ENCODE results near the gene APOLD1.
"Not testable (repeated sequence)": the region's sequence is repeated elsewhere in the genome, so short reads cannot be mapped to it uniquely, and the experiment has no call there.

The APOLD1 gene

GRCh38 chr12:12804011-12804410 lies 18.6 kb downstream of the APOLD1 start:
- in situ Hi-C loops (cut with HindIII; ENCODE audit: low pct_unique_long_range_greater_than_20kb, low sequenced_read_pairs): no loop called here
- no peak for TF ChIP-seq JUND (IDR thresholded peaks at IDR 0.05; ENCODE audit: low read depth)
- DNase-seq (ENCODE audit: low read depth in 1 of 2, low spot score in 1 of 2): no peak

GRCh38 chr12:12804432-12804886 lies 19.0 kb downstream of the APOLD1 start:
- in situ Hi-C loops (cut with HindIII; ENCODE audit: low pct_unique_long_range_greater_than_20kb, low sequenced_read_pairs): no loop called here
- DNase-seq (ENCODE audit: low read depth in 1 of 2, low spot score in 1 of 2): no peak
- TF ChIP-seq JUND (IDR thresholded peaks at IDR 0.05; ENCODE audit: low read depth): no peak

DNA sequence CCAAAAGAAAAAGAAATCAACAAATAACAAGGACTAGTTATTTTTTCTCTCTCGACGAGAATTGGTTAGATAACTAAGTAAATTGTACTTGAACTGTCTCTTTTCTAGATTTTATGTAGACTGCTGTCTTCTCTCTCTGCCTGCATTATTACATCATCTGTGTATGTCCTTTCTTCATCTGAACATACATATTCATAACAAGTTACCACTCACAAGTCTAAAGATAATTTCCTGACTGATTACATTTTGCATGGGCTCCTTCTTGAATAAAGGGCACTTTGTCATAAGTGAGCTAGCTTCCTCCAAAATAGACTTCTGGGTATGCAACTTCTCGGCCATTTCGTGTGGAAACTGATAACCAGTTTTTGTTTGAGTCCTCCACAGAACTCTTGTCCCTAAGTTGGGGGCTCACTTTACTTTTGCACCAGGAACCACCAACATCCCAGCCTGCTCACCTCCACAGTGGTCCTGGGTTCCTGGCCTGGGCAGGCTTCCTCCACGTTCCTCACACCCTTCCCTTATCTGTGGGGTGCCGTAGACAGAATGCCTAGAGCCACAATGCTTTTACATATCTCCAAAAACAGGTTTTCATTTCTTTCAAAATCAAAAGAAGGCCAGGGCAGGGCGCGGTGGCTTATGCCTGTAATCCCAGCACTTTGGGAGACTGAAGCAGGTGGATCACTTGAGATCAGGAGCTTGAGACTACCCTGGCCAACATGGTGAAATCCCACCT lies 21.5 kb downstream of the APOLD1 start:
- in situ Hi-C loops (cut with HindIII; ENCODE audit: low pct_unique_long_range_greater_than_20kb, low sequenced_read_pairs): no loop called here

DNA sequence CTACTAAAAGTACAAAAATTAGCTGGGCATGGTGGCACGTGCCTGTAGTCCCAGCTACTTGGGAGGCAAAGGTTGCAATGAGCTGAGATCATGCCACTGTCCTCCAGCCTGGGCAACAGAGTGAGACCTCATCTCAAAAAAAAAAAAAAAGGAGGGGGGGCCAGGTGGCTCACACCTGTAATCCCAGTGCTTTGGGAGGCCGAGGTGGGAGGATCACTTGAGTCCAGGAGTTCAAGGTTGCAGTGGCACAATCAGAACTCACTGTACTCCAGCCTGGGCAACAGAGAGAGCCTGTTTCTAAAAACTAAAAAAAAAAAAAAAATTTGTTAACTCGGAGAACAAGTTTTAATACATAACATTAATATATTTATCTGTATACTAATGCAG lies 22.1 kb downstream of the APOLD1 start:
- in situ Hi-C loops (cut with HindIII; ENCODE audit: low pct_unique_long_range_greater_than_20kb, low sequenced_read_pairs); DNase-seq (ENCODE audit: low read depth in 1 of 2, low spot score in 1 of 2): not testable (repeated sequence)

More for the DNA sequence above, 21.5 kb downstream of the APOLD1 start:
- no peak for TF ChIP-seq JUND (IDR thresholded peaks at IDR 0.05; ENCODE audit: low read depth)
- DNase-seq (ENCODE audit: low read depth in 1 of 2, low spot score in 1 of 2): no peak

- TF ChIP-seq JUND (IDR thresholded peaks at IDR 0.05; ENCODE audit: low read depth): no peak
- DNase-seq (ENCODE audit: low read depth in 1 of 2, low spot score in 1 of 2): no peak
- in situ Hi-C loops (cut with HindIII; ENCODE audit: low pct_unique_long_range_greater_than_20kb, low sequenced_read_pairs): no loop called here
Observed at GRCh38 chr12:12807970-12808702, 22.7 kb downstream of the APOLD1 start.

- TF ChIP-seq JUND (IDR thresholded peaks at IDR 0.05; ENCODE audit: low read depth): no peak
- in situ Hi-C loops (cut with HindIII; ENCODE audit: low pct_unique_long_range_greater_than_20kb, low sequenced_read_pairs): no loop called here
- DNase-seq (ENCODE audit: low read depth in 1 of 2, low spot score in 1 of 2): no peak
Observed at GRCh38 chr12:12810553-12811021, 25.1 kb downstream of the APOLD1 start.

DNA sequence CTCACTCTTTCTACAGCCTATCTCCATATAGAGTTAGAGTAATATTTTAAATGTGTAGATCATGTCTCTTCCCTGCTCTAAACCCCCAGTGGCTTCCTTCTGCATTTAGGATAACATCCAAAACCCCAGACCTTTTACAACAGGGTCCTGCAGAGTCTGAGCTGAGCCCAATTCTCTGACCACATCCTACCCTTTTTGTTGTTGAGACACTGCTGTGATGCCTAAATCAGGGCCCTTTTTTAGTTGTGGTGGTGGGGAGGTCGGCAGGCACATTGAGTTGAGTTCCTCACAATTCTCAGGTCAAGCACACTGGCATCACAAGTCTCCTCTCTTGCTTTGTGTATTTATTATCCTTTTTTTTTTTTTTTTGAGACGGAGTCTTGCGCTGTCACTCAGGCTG lies 25.9 kb downstream of the APOLD1 start:
- no peak for DNase-seq (ENCODE audit: low read depth in 1 of 2, low spot score in 1 of 2)
- no peak for TF ChIP-seq JUND (IDR thresholded peaks at IDR 0.05; ENCODE audit: low read depth)
- in situ Hi-C loops (cut with HindIII; ENCODE audit: low pct_unique_long_range_greater_than_20kb, low sequenced_read_pairs): no loop called here

GRCh38 chr12:12812174-12812573 lies 26.7 kb downstream of the APOLD1 start:
- no peak for DNase-seq (ENCODE audit: low read depth in 1 of 2, low spot score in 1 of 2)
- in situ Hi-C loops (cut with HindIII; ENCODE audit: low pct_unique_long_range_greater_than_20kb, low sequenced_read_pairs): no loop called here
- TF ChIP-seq JUND (IDR thresholded peaks at IDR 0.05; ENCODE audit: low read depth): no peak

- TF ChIP-seq JUND (IDR thresholded peaks at IDR 0.05; ENCODE audit: low read depth): no peak
- in situ Hi-C loops (cut with HindIII; ENCODE audit: low pct_unique_long_range_greater_than_20kb, low sequenced_read_pairs): no loop called here
- no peak for DNase-seq (ENCODE audit: low read depth in 1 of 2, low spot score in 1 of 2)
Observed at GRCh38 chr12:12812618-12813119, 27.2 kb downstream of the APOLD1 start.

- no peak for TF ChIP-seq JUND (IDR thresholded peaks at IDR 0.05; ENCODE audit: low read depth)
- in situ Hi-C loops (cut with HindIII; ENCODE audit: low pct_unique_long_range_greater_than_20kb, low sequenced_read_pairs): no loop called here
- DNase-seq (ENCODE audit: low read depth in 1 of 2, low spot score in 1 of 2): peak in 1 of 2 experiments; percentile 79
Observed at GRCh38 chr12:12813120-12814101, 28.0 kb downstream of the APOLD1 start, which contains the start of gene DDX47. TSS of gene DDX47 (plus strand) at chr12:12813346. CDS start at chr12:12813368, 22 bp downstream.

DNA sequence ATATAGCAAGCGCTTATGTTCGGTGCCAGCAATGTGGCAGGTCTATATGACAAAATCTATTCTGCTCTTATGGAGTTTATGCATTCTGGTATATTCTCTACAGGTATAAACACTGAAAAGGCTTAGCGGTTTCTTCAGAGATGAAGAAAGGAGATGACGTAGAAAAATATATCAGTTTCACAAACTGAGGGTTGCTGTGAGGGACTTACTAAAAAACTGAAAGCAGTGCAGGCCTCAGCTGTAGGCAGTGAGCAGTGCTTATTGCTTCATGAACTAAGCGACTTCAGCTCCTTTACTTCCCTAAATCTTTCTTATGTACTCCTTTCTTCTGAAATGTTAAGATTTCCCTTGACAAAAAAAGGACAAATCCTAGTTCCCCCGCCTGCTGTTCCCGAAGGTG lies 32.2 kb downstream of the APOLD1 start:
- in situ Hi-C loops (cut with HindIII; ENCODE audit: low pct_unique_long_range_greater_than_20kb, low sequenced_read_pairs): no loop called here
- no peak for DNase-seq (ENCODE audit: low read depth in 1 of 2, low spot score in 1 of 2)
- TF ChIP-seq JUND (IDR thresholded peaks at IDR 0.05; ENCODE audit: low read depth): no peak

DNA sequence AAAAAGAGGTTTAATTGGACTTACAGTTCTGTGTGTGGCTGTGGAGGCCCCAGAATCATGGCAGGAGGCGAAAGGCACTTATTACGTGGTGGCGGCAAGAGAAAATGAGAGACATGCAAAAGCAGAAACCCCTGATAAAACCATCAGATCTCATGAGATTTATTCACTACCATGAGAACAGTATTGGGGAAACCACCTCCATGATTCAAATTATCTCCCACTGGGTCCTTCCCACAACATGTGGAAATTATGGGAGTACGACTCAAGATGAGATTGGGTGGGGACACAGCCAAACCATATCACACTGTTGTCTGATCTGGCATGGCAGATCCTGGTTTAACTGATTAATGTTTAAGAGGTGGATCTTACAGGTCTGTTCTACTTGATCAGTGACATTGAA lies 33.2 kb downstream of the APOLD1 start:
- no peak for TF ChIP-seq JUND (IDR thresholded peaks at IDR 0.05; ENCODE audit: low read depth)
- in situ Hi-C loops (cut with HindIII; ENCODE audit: low pct_unique_long_range_greater_than_20kb, low sequenced_read_pairs): no loop called here
- no peak for DNase-seq (ENCODE audit: low read depth in 1 of 2, low spot score in 1 of 2)
